HG03025 (cell line): ENCODE results near the gene USP36.
"Not testable (repeated sequence)": the region's sequence is repeated elsewhere in the genome, so short reads cannot be mapped to it uniquely, and the experiment has no call there.

Experiments used
- ATAC-seq: cut with Tn5 transposase; IDR thresholded peaks from one replicate; pipeline ENCODE4 v1.9.1; 2021; ENCODE audit warnings: mild to moderate bottlenecking, moderate library complexity; ENCODE audit not compliant: unreplicated experiment, low FRiP score

The USP36 gene

GRCh38 chr17:78774956-78775571 is 65.5 kb downstream of the USP36 start:
- ATAC-seq, result no peak

- no peak for ATAC-seq
These were observed 66.2 kb downstream of the USP36 start for GRCh38 chr17:78774453-78774852.

- no peak for ATAC-seq
These were observed 68.7 kb downstream of the USP36 start for GRCh38 chr17:78771758-78772382.

- no peak for ATAC-seq
These were observed 71.3 kb downstream of the USP36 start for GRCh38 chr17:78769196-78769773.

- no peak for ATAC-seq
These were observed 72.8 kb downstream of the USP36 start for GRCh38 chr17:78767806-78768205.

- ATAC-seq, result no peak
These were observed 73.8 kb downstream of the USP36 start for GRCh38 chr17:78766743-78767294.

GRCh38 chr17:78766225-78766624 is 74.4 kb downstream of the USP36 start:
- no peak for ATAC-seq

GRCh38 chr17:78765821-78766220 is 74.8 kb downstream of the USP36 start:
- no peak for ATAC-seq

- no peak for ATAC-seq
These were observed 75.7 kb downstream of the USP36 start for GRCh38 chr17:78764871-78765270.

GRCh38 chr17:78763561-78763960 is 77.1 kb downstream of the USP36 start:
- ATAC-seq, result no peak

- ATAC-seq, result no peak
These were observed 78.7 kb downstream of the USP36 start for GRCh38 chr17:78761789-78762406.

- no peak for ATAC-seq
These were observed 80.7 kb downstream of the USP36 start for GRCh38 chr17:78759969-78760352.

GRCh38 chr17:78759203-78759968 is 81.2 kb downstream of the USP36 start:
- ATAC-seq, result no peak

GRCh38 chr17:78753316-78754250 is 87.0 kb downstream of the USP36 start:
- ATAC-seq, result no peak

- ATAC-seq, result no peak
These were observed 89.0 kb downstream of the USP36 start for GRCh38 chr17:78751447-78752161.

GRCh38 chr17:78751000-78751399 is 89.6 kb downstream of the USP36 start:
- ATAC-seq, result not testable (repeated sequence)

- ATAC-seq, result peak; percentile 49
These were observed 91.8 kb downstream of the USP36 start for GRCh38 chr17:78748730-78749317.

- no peak for ATAC-seq
These were observed 92.4 kb downstream of the USP36 start for GRCh38 chr17:78748048-78748729.
